GM12872 (cell line): ENCODE measurements around the gene CRACR2A.

Experiments used
- TF ChIP-seq, protein P1 (sequence below): IDR thresholded peaks from 3 replicates; pipeline ENCODE4 v1.5.1; 2011; ENCODE audit warnings: low read depth, mild to moderate bottlenecking, low read length, moderate library complexity; ENCODE audit not compliant: insufficient read depth

Gene CRACR2A

DNA sequence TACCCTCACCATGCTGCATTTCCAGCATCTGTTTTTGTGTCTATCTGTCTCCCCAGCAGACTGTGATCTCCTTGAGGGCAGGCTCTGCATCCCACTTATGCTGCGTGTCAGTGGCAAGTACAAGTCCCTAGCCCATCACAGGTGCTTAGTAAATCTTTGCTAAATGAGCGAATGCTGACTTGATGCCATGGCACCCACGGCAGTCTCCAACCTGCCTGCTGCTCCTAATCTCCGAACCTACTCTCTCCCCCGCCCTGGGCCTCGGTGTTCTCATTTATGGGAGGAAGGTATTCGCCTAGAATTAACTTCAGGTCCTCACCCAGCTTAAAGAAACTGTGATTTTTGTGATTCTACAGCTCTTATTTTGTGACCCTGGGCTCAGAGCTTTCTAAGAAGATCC lies 152.0 kb downstream of the CRACR2A start:
- TF ChIP-seq, protein P1, sequence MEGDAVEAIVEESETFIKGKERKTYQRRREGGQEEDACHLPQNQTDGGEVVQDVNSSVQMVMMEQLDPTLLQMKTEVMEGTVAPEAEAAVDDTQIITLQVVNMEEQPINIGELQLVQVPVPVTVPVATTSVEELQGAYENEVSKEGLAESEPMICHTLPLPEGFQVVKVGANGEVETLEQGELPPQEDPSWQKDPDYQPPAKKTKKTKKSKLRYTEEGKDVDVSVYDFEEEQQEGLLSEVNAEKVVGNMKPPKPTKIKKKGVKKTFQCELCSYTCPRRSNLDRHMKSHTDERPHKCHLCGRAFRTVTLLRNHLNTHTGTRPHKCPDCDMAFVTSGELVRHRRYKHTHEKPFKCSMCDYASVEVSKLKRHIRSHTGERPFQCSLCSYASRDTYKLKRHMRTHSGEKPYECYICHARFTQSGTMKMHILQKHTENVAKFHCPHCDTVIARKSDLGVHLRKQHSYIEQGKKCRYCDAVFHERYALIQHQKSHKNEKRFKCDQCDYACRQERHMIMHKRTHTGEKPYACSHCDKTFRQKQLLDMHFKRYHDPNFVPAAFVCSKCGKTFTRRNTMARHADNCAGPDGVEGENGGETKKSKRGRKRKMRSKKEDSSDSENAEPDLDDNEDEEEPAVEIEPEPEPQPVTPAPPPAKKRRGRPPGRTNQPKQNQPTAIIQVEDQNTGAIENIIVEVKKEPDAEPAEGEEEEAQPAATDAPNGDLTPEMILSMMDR: no peak

DNA sequence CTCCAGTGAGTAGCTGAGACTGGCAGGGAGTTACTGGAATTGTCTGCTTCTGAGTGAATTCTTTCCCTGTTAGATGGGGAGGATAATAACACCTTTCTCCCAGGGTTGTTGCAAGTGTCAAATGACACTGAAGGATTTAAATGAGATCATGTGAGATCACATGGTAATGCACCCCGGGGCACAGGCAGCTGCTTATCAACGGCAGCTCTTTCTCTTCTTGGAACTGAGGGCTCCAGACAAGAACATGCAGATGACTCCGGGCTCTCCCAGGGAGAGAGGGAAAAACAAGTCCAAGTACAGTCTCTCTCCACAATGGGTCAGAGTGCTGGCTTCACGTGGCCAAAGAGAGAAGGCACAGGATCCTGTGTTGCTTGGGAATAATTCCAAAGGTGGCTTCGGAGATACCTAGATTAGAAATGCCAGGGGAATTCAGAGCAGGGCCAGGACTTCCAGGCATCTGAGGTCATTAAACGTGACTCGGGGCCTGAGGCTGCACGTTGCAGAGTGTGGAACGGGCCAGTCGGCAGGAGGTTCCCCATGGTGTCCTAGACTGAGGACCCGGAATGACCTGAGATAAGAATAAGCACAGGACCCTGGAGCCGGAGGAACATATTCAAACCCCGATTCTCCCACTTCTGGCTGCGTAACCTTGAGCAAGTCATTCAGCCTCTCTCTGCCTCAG lies 152.7 kb downstream of the CRACR2A start:
- TF ChIP-seq, protein P1: no peak

DNA sequence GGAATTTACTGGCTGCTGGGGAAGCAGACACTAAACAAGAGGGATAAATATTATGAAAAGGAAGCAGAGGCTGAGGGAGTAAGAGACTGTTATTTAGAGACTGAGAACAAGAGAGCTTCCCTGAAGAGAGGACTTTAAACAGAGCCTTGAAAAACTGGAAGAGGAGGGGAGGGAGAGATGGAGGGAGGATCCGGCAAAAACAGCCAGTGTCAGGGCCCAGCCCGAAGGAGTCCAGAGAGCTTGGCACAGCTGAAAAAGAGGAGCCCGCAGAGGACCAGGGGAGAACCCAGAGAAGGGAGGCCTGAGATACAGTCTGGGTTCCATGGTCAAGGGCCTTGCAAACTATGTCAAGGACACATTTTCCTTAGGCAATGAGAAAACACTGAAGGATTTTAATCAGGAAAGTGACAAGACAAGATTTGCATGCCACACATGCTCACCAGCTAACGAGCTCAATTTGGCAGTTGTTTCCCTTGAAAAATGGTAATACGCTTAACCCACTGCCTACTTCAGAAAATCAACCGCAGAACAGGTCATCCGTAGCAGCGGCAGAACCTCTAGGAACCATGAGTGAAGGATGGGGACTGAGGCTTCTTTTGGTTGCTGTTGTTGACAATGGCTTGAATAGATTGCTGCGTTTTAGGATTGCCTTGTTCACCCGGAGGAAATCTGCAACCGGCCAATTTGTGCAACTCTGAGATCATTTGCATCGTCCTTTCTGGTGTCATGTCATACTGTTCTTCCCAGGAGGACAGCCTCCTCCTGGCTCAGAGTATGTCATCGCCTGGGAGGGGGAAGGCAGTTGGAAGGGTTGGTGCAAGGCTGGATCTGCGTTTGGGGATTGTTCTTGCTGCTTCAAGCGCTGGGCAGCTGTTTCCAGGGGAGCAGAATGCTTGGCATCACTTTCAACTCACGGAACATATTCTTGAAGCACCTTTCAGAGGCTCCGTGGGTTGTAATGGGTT lies 153.7 kb downstream of the CRACR2A start:
- TF ChIP-seq, protein P1: no peak

DNA sequence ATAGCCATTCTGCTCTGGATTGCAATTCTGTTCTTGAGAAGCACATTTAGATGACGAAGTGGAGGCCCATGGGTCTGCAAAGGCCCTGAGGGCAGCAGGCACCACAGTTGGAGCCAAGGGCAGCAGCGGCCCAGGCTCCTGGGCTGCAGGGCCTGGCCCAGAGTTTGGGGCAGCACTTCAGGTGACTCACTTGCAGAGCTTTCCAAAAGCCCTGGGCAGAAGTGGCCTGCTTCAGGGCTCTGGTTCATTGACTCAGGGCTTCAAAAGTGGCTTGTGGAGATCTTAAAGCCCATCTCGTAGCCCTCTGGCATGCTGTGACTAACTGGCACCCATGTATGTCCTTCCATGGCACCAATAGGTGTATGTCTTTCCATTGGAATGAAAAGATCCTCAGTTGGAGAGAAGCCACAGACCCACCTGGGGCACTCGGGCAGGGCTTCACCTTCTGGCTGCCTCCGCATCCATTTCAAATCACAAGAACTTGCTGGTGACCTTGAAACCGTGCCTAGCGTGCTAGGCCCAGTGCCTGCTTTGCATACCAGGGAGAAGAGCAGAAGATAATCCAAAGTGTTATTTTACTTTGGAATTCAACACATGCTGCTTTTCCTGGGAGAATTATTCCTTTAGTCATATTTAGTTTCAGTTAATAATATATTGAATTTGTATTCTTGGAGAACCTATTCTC lies 155.2 kb downstream of the CRACR2A start:
- TF ChIP-seq, protein P1: no peak

DNA sequence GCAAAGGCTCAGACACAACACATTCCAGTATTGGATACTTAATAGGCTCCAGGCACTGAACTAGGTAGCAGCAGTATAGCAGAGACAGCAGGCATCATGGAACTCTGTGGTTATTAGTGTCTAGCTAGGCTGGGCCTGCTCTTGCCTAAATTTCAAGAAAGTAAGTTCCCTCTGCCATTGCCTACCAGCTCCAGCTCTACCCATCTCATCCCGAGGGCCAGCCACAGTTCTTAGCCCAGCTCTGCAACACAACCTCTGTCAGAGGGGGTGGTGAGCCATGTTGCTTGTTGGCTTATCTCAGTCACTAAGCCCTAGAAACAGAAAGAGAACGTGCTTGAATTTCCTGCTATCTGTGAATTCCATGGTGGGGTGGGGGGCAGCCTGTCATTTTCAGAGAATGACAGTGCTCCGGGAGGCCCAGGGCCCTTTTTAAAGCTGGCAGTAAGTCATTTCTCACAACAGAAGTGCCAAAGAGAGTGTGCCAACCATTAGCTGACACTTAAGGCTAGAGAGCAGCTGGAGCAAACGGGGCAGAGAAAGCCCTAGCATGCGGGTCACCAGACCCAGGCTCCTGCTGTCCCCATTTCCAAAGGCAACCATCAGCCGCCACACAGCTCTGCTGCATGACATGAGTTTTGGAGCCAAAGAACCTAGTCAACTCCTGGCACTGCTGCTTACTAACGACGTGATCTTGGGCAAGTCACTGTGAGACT lies 156.1 kb downstream of the CRACR2A start:
- TF ChIP-seq, protein P1: no peak

DNA sequence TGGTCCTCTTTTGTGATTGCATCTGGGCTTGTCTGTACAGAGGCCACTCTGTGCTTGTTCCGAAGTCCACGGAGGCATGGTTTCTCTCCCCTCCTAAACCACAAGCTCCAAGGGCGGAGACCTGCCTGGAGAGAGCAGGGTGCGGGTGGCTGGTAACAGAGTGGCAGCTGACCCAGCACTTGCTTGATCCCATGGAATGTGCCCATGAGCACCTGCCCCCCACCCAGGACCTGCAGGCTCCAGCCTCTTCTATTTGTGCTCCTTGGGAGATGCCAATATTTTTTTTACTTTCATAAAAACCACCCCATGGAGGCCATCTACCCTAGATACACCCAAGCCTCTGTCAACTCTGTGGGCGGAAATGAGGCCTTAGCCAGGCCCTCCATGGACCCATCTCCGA lies 157.2 kb downstream of the CRACR2A start:
- TF ChIP-seq, protein P1: no peak
